IgD-negative memory B cell (primary cell): ENCODE results near the gene LILRB5. TPM values are rescaled to one million over a fixed set of nuclear protein-coding genes. Genes with fewer than 3 reads are reported as not detected.

ENCODE experiments used
- H3K27ac Mint-ChIP-seq, 3 donors: one replicate each; pipeline ENCODE4 v1.8.0; 2020 to 2022; ENCODE audit warnings: mild to moderate bottlenecking in 3 of 3, mixed read lengths in 3 of 3, moderate library complexity in 1 of 3
- H3K27me3 Mint-ChIP-seq: one replicate; pipeline ENCODE4 v1.8.0; 2021; ENCODE audit warnings: mixed read lengths
- H3K36me3 Mint-ChIP-seq: one replicate; pipeline ENCODE4 v1.8.0; 2020; ENCODE audit warnings: mild to moderate bottlenecking, mixed read lengths
- H3K4me1 Mint-ChIP-seq, 3 donors: one replicate each; pipeline ENCODE4 v1.8.0; 2020 to 2022; ENCODE audit warnings: mixed read lengths in 3 of 3, mild to moderate bottlenecking in 1 of 3
- H3K4me3 Mint-ChIP-seq, 4 donors: one replicate each; pipeline ENCODE4 v1.8.0; 2020 to 2022; ENCODE audit warnings: mild to moderate bottlenecking in 4 of 4, mixed read lengths in 4 of 4, moderate library complexity in 3 of 4
- H3K9me3 Mint-ChIP-seq, 3 donors: one replicate each; pipeline ENCODE4 v1.8.0; 2020 to 2021; ENCODE audit warnings: mixed read lengths in 3 of 3, mild to moderate bottlenecking in 1 of 3
- polyA plus RNA-seq: library from polyadenylated mRNA; unstranded; fragments of 300-500 nt; fragmentation: Illumina TruSeq; gene quantifications from one replicate; pipeline ENCODE4 v1.2.3, GENCODE V29; 2021

Gene LILRB5
- polyA plus RNA-seq, 1 donor from 2014 or later: not detected

GRCh38 chr19:54206030-54206830 lies 50.8 kb downstream of the LILRB5 start:
- H3K27ac Mint-ChIP-seq: peak overlapping the region in 2 of 3 donors; percentile 48 to 96
- no peaks in the 10 kb centered on the region for H3K27me3 Mint-ChIP-seq
- H3K36me3 Mint-ChIP-seq: peaks cover 17% of the 10 kb centered on the region
- no peaks in the 10 kb centered on the region for H3K9me3 Mint-ChIP-seq
- H3K4me3 Mint-ChIP-seq: peak overlapping the region in 3 of 4 donors; percentile 24 to 85 (median 48)
- H3K4me1 Mint-ChIP-seq: peaks cover 56 to 64% (median 63%) of the 10 kb centered on the region in 3 donors

GRCh38 chr19:54204767-54205468 lies 52.2 kb downstream of the LILRB5 start:
- H3K27ac Mint-ChIP-seq: peak overlapping the region in 1 of 3 donors; percentile 96
- peaks cover 17% of the 10 kb centered on the region for H3K36me3 Mint-ChIP-seq
- no peaks in the 10 kb centered on the region for H3K9me3 Mint-ChIP-seq
- no peaks in the 10 kb centered on the region for H3K27me3 Mint-ChIP-seq
- peak overlapping the region in 3 of 4 donors; percentile 73 to 97 (median 85) for H3K4me3 Mint-ChIP-seq
- H3K4me1 Mint-ChIP-seq: peaks cover 57 to 65% (median 60%) of the 10 kb centered on the region in 3 donors

GRCh38 chr19:54203151-54203611 lies 53.9 kb downstream of the LILRB5 start:
- peaks cover 48 to 55% (median 54%) of the 10 kb centered on the region in 3 donors for H3K4me1 Mint-ChIP-seq
- peaks cover 17% of the 10 kb centered on the region for H3K36me3 Mint-ChIP-seq
- peak overlapping the region; percentile 97 to 100 (median 99) for H3K4me3 Mint-ChIP-seq
- peak overlapping the region; percentile 23 to 96 (median 88) for H3K27ac Mint-ChIP-seq
- H3K27me3 Mint-ChIP-seq: no peaks in the 10 kb centered on the region
- H3K9me3 Mint-ChIP-seq: no peaks in the 10 kb centered on the region

DNA sequence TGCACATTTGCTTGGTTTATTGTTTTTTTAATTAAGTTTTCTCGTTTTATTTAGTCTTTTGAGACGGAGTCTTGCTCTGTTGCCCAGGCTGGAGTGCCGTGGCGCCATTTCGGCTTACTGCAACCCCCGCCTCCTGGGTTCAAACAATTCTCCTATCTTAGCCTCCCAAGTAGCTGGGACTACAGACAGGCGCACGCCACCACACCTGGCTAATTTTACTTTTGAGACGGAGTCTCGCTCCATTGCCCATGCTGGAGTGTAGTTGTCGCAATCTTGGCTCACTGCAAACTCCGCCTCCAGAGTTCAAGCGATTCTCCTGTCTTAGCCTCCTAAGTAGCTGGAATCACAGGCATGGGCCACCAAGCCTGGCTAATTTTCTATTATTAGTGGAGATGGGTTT lies 55.1 kb downstream of the LILRB5 start:
- Mint-ChIP-seq H3K4me1 (peaks cover 39 to 45% (median 42%) of the 10 kb centered on the region in 3 donors), H3K9me3 (no peaks in the 10 kb centered on the region), H3K27me3 (no peaks in the 10 kb centered on the region), H3K36me3 (peaks cover 17% of the 10 kb centered on the region), H3K4me3 (peak overlapping the region; percentile 97 to 100 (median 99)), H3K27ac (peak overlapping the region; percentile 85 to 99 (median 96))

GRCh38 chr19:54201172-54201701 lies 55.8 kb downstream of the LILRB5 start:
- Mint-ChIP-seq H3K4me3 (peak overlapping the region; percentile 97 to 100 (median 99)), H3K4me1 (peaks cover 38 to 45% (median 39%) of the 10 kb centered on the region in 3 donors), H3K9me3 (no peaks in the 10 kb centered on the region), H3K36me3 (peaks cover 17% of the 10 kb centered on the region), H3K27ac (peak overlapping the region; percentile 96 to 99 (median 99)), H3K27me3 (no peaks in the 10 kb centered on the region)

Other genes with a start within 250 kb of the LILRB5 start
- gene VSTM1, start 193.4 kb downstream of the LILRB5 start, polyA plus RNA-seq: not detected
- not detected for gene TARM1, start 175.9 kb downstream of the LILRB5 start, polyA plus RNA-seq
- 0.40 TPM for gene OSCAR, start 156.5 kb downstream of the LILRB5 start, polyA plus RNA-seq
- gene NDUFA3, start 154.4 kb downstream of the LILRB5 start, polyA plus RNA-seq: 458 TPM
- 11.9 TPM for gene TFPT, start 141.6 kb downstream of the LILRB5 start, polyA plus RNA-seq
- gene PRPF31, start 141.5 kb downstream of the LILRB5 start, polyA plus RNA-seq: 70.6 TPM
- gene CNOT3, start 119.5 kb downstream of the LILRB5 start, polyA plus RNA-seq: 15.1 TPM
- gene LENG1, start 97.6 kb downstream of the LILRB5 start, polyA plus RNA-seq: 15.8 TPM
- gene TMC4, start 84.1 kb downstream of the LILRB5 start, polyA plus RNA-seq: not detected
- gene MBOAT7, start 67.7 kb downstream of the LILRB5 start, polyA plus RNA-seq: 16.1 TPM
- 33.2 TPM for gene TSEN34, start 66.0 kb downstream of the LILRB5 start, polyA plus RNA-seq
- gene RPS9, start 56.4 kb downstream of the LILRB5 start, polyA plus RNA-seq: 1,165 TPM
- 0.16 TPM for gene LILRB3, start 34.3 kb downstream of the LILRB5 start, polyA plus RNA-seq
- 0.18 TPM for gene LILRA6, start 14.5 kb downstream of the LILRB5 start, polyA plus RNA-seq
- 1.2 TPM for gene LILRB2, start 23.8 kb upstream of the LILRB5 start, polyA plus RNA-seq
- gene LILRA5, start 55.9 kb upstream of the LILRB5 start, polyA plus RNA-seq: 0.59 TPM
- gene LILRA4, start 81.9 kb upstream of the LILRB5 start, polyA plus RNA-seq: 6.4 TPM
- gene LAIR1, start 107.7 kb upstream of the LILRB5 start, polyA plus RNA-seq: 59.1 TPM
- 0.16 TPM for gene TTYH1, start 158.2 kb upstream of the LILRB5 start, polyA plus RNA-seq
- gene LENG8, start 191.9 kb upstream of the LILRB5 start, polyA plus RNA-seq: 11.4 TPM
- gene LENG9, start 206.5 kb upstream of the LILRB5 start, polyA plus RNA-seq: not detected
- not detected for gene CDC42EP5, start 216.0 kb upstream of the LILRB5 start, polyA plus RNA-seq
- gene LAIR2, start 245.6 kb upstream of the LILRB5 start, polyA plus RNA-seq: 0.99 TPM